Suppressor macrophage (primary cell): ENCODE measurements around the gene SOCS1.
A peak's percentile ranks its signal among the peaks of the same experiment; 100 is the strongest.
"Not testable (repeated sequence)": the region's sequence is repeated elsewhere in the genome, so short reads cannot be mapped to it uniquely, and the experiment has no call there.

Experiments
- DNase-seq, 4 experiments: peaks; one replicate each; pipeline ENCODE4 v3.0.0-alpha.2; 2020 to 2022

SOCS1 gene

DNA sequence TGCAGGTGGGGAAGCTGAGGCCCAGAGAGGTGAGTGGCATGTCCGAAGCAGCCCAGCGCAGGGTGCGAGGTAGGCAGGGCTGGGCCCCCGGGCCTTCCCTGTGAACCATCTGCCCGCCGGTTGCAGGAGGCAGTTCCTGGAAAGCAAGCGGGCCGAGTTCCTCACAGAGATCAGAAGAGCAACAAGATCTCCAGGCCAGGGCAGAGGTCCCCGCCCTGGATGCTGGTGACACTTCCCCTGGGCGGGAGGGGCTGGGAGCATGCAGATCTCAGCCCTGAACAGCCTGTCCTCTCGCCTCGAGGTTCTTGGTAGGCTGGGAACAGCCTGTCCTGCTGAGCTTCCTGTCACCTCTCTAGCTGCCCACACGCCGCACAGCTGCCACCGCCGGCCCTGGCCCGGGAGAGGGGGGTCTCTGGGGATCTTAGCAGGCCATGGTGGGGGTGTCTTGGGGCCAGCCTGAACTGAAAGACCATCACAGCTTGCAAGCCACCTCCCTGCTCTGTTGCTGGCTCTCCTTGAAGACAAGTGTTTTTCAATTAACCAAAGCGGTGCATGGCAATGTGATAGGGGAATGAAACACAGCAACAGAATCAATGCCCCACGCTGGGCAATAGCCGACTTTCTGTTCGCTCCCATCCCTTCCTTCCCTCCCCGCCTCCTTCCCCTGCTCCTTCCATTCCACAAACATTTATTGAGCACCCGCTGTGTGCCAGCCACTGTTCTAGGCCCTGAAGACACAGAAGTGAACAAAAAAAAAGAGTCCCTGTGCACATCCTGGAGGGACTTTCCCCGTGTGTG lies 31.7 kb downstream of the SOCS1 start:
- DNase-seq, result peak; percentile 88 to 93 (median 93)

DNA sequence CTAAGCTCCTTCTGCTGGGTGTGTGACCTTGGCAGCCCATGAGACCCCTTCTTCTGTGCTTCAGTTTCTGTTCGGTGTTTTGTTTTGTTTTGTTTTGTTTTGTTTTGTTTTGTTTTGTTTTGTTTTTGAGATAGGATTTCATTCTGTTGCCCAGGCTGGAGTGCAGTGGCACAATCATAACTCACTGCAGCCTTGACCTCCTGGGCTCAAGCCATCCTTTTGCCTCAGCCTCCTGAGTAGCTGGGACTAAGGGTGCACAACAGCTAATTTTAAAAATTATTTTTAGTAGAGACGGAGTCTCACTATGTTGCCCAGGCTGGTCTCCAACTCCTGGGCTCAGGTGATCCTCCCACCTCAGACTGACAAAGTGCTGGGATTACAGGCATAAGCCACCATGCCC lies 35.5 kb downstream of the SOCS1 start:
- DNase-seq, result not testable (repeated sequence)

GRCh38 chr16:11219178-11219577 lies 36.8 kb downstream of the SOCS1 start:
- peak; percentile 44 to 80 (median 72) for DNase-seq

GRCh38 chr16:11218604-11218962 lies 37.4 kb downstream of the SOCS1 start:
- DNase-seq, result no peak

GRCh38 chr16:11217651-11218603 lies 38.1 kb downstream of the SOCS1 start:
- no peak for DNase-seq

GRCh38 chr16:11215935-11216556 lies 40.0 kb downstream of the SOCS1 start:
- no peak for DNase-seq

GRCh38 chr16:11213799-11214198 lies 42.2 kb downstream of the SOCS1 start:
- DNase-seq, result no peak

- no peak for DNase-seq
These were observed 42.6 kb downstream of the SOCS1 start for GRCh38 chr16:11213373-11213772.

DNA sequence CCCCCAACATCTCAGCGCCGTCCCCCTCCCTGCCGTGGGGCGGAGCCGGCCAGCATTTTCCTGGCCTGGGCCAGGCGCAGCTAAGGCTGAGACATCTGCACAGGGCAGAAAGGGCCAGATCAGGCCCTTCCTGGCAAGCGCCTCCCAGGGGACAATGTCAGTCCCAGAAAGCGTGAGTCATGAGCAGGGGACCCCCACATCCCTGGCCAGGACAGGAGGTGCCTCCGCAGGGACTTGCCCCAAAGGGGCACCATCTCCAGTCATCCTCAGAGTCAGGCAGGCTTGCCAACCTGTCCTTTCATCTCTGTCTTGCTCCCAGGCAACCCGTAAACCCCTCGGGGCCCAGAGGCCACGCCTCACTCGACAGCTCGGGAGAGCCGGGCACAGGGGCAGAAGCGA lies 43.2 kb downstream of the SOCS1 start:
- no peak for DNase-seq

GRCh38 chr16:11211977-11212797 lies 43.8 kb downstream of the SOCS1 start:
- DNase-seq, result peak in 3 of 4 experiments; percentile 40 to 56 (median 51)

DNA sequence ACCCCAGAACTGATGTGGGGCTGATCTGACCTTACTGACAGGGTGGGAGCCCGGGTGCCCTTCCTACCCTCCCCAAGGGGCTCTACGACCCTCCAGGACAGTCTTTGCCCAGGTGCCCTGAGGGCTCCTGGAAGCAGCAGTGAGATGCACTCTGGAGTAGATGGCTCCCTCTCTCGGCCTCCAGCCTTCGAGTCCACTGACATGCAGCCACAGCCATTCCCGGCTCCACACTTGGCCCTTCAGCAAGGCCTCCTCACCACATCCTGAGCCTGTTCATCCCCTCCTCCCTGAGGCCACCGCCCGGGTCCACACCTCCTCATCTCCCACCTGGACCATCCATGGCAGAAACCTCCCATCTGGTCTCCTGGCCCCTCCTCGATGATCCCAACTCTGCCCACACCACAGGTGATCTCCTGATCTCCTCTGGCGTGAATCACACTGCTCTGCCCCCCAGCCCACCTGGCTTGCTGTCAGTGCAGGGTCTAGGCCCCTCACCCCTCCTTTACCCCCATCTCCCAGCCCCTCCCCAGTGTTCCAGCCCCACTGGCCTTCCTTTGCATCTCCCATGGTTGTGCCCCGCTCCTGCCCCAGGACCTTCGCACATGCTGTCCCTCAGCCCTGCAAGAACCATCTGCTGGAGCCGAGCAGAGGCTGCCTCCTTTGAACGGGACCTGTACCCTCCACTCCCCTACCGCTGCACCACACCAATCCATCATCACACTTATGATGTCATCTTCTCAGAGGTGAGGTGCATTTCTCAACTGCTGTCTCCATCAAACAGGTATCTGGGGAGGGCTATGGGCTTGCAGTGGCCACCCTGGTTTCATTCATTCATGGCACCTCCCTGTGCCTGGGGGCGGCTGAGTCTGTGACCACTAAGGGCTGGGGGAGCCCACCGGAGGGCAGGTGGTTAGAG lies 44.7 kb downstream of the SOCS1 start:
- no peak for DNase-seq

DNA sequence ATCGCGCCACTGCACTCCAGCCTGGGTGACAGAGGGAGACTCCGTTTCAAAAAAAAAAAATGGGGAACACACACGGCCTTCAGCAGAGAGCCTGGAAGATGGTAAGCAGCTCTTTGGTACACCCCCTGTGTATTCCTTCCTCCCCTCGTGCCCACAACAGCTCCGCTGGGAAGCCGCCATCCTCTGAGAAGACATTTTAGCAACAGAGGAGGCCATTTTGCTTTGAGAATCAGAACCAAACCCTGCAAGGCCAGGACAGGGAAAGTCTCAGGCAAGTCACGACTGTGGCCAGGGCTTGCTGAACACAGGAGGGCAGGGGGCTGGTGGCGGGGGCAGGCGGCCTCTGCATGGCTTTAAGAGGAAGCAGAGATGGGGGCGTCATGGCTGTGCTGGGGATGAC lies 45.7 kb downstream of the SOCS1 start:
- DNase-seq, result no peak

GRCh38 chr16:11208916-11209665 lies 46.9 kb downstream of the SOCS1 start:
- peak; percentile 83 to 92 (median 86) for DNase-seq

- peak in 1 of 4 experiments; percentile 19 for DNase-seq
These were observed 48.4 kb downstream of the SOCS1 start for GRCh38 chr16:11207646-11208045.

DNA sequence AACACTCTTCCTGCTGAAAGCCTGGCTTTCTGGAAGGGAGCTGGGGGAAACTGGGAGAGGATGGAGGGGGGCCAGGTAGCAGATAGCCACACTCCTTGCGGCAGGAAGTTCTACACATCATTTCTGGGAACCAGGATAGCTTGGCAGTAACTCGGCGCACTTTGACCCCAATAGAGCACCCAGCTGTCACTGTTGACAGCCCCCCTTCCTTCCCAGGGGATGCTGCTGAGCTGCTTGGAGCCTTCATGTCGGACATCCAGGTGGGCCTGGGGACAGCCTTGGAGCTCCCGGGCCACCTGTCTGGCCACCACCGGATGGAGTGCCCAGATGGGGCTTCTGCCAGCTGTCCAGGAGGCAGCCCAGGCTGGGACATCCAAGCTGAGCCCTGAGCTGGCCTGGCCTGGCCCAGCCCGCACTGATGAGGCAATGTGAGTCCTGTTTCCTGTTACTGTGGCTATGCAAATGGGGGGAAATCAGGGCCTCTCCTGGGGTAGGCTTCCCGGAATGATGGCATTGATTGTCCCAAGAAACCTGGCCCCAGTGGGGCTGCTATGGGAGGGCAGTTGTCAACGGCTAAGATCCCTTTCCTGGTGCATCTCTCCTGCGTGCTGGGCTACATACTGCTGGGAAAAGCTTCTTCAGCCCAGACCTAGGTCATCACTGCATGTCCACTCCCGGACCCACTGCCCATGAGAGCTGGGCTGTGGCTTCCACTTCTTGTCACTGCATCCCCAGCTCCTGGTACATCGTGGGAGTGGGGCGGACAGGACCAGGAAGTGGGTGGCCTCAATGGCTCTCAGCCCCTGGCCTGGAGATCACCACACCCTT lies 50.0 kb downstream of the SOCS1 start:
- peak; percentile 38 to 65 (median 54) for DNase-seq

GRCh38 chr16:11205065-11205699 lies 50.8 kb downstream of the SOCS1 start:
- no peak for DNase-seq

DNA sequence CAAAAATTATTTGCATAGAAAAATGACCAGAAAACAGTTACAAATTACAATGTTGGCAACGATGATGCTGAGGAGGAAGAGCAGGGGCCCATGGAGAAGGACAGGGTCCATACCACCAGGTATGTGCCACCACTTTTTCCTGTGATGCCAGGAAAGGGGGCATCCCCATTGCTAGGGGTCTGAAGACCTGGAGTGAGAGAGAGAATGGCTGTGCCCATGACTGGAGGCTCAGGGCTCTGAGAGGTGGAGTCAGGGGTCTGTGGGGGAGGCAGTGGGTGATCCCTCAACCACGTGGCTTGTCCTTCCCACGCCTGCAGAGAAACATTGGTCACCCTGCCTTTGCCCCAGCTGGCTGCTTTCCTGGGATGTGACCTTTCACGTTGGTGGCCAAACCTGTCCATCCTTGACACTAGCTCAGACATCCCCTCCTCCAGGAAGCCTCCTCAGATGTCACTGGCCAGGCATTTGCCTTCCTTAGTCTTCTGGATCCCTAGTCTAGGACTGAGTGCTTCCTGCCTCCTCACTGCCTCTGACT lies 51.4 kb downstream of the SOCS1 start:
- DNase-seq, result no peak
